Activated CD8-positive, alpha-beta memory T cell treated with anti-CD3 and anti-CD28 coated beads for 48 hours (primary cell): ENCODE results near the gene ICAM1.

Source experiments
- DNase-seq, 3 experiments: peaks; one replicate each; pipeline ENCODE4 v3.0.0-alpha.2; 2020; ENCODE audit warnings: low read depth in 2 of 3, low spot score in 2 of 3

The ICAM1 gene

GRCh38 chr19:10292789-10293636 lies 22.1 kb downstream of the ICAM1 start:
- no peak for DNase-seq

- DNase-seq, result no peak
Observed at GRCh38 chr19:10293637-10294367, 22.9 kb downstream of the ICAM1 start.

- no peak for DNase-seq
Observed at GRCh38 chr19:10294368-10294697, 23.4 kb downstream of the ICAM1 start.

GRCh38 chr19:10295305-10295846 lies 24.5 kb downstream of the ICAM1 start:
- DNase-seq, result no peak

- no peak for DNase-seq
Observed at GRCh38 chr19:10295847-10296591, 25.1 kb downstream of the ICAM1 start.

GRCh38 chr19:10299545-10300458 lies 28.9 kb downstream of the ICAM1 start:
- no peak for DNase-seq

GRCh38 chr19:10305139-10305806 lies 34.4 kb downstream of the ICAM1 start:
- no peak for DNase-seq

- DNase-seq, result no peak
Observed at GRCh38 chr19:10306327-10306726, 35.4 kb downstream of the ICAM1 start.

GRCh38 chr19:10309423-10309822 lies 38.5 kb downstream of the ICAM1 start, which contains the start of gene ZGLP1:
Gene ZGLP1, minus strand, starts transcription at chr19:10309815.
- no peak for DNase-seq

GRCh38 chr19:10315335-10316214 lies 44.7 kb downstream of the ICAM1 start, which contains the start of gene FDX2:
Gene FDX2, minus strand, starts transcription at chr19:10316015. Its CDS starts 19 bp downstream, at chr19:10315996.
- DNase-seq, result peak; percentile 79 to 90 (median 84)

GRCh38 chr19:10316229-10317044 lies 45.5 kb downstream of the ICAM1 start:
- no peak for DNase-seq

GRCh38 chr19:10317045-10317856 lies 46.3 kb downstream of the ICAM1 start:
- no peak for DNase-seq

GRCh38 chr19:10317857-10318462 lies 47.0 kb downstream of the ICAM1 start:
- DNase-seq, result no peak

GRCh38 chr19:10318807-10319682 lies 48.1 kb downstream of the ICAM1 start:
- no peak for DNase-seq

- DNase-seq, result no peak
Observed at GRCh38 chr19:10320602-10321416, 49.9 kb downstream of the ICAM1 start.
